Panc1 (cell line): Measurements from ENCODE around the gene PLCB1. TPM values are rescaled to one million over a fixed set of nuclear protein-coding genes. Genes with fewer than 3 reads are reported as not detected.

Experiments used
- ATAC-seq: fragments of 200-7000 bp; cut with Tn5 transposase; 2 replicates; pipeline ENCODE4 v1.9.1; 2020; ENCODE audit warnings: mild to moderate bottlenecking, moderate library complexity
- BruUV-seq: library from RNA; stranded (reverse); fragments of 400-500 nt; replicated peaks from 2 replicates; lab custom pipeline; 2021; lab: Mats Ljungman, UMichigan
- CTCF ChIA-PET: fragments of 300-600 bp; sonication (Branson Sonifier 250); formaldehyde crosslinking; loops from one replicate; lab custom pipeline; 2022; ENCODE audit warnings: antibody characterized with exemption; lab: Charles Lee
- POLR2A ChIA-PET: fragments of 300-600 bp; sonication (Branson Sonifier 250); formaldehyde crosslinking; loops from one replicate; lab custom pipeline; 2022; ENCODE audit warnings: antibody characterized with exemption; lab: Charles Lee
- DNase-seq: peaks from one replicate; pipeline ENCODE4 v3.0.0-alpha.2; 2010; ENCODE audit warnings: low read depth, low spot score
- H3K27ac ChIP-seq: 2 replicates; pipeline ENCODE4 v1.5.1; 2011; ENCODE audit warnings: mild to moderate bottlenecking, low read length, inconsistent platforms
- H3K27me3 ChIP-seq: fragments of 200-500 bp; sonication (Bioruptor generic); 2 replicates; pipeline ENCODE4 v1.6.0; 2014; ENCODE audit warnings: low read length, inconsistent platforms; ENCODE audit not compliant: control insufficient read depth, insufficient read depth
- H3K36me3 ChIP-seq: fragments of 200-500 bp; sonication (Bioruptor generic); 2 replicates; pipeline ENCODE4 v1.5.1; 2014; ENCODE audit warnings: inconsistent platforms, mild to moderate bottlenecking, low read length, moderate library complexity; ENCODE audit not compliant: control insufficient read depth, insufficient read depth
- H3K4me1 ChIP-seq: 2 replicates; pipeline ENCODE4 v1.5.1; 2011; ENCODE audit warnings: inconsistent platforms, mild to moderate bottlenecking, low read length, moderate library complexity; ENCODE audit not compliant: control insufficient read depth, insufficient read depth
- H3K4me3 ChIP-seq, 2 experiments: 2 replicates each; pipeline ENCODE4 v1.5.1; 2011 to 2012; ENCODE audit warnings: low read depth in 2 of 2, low read length in 2 of 2, mild to moderate bottlenecking in 2 of 2, inconsistent platforms in 1 of 2, moderate library complexity in 1 of 2
- H3K9me3 ChIP-seq: fragments of 200-500 bp; sonication (Bioruptor generic); 2 replicates; pipeline ENCODE4 v1.5.1; 2014; ENCODE audit warnings: low read depth, mild to moderate bottlenecking, inconsistent platforms, low read length, moderate library complexity; ENCODE audit not compliant: control insufficient read depth, insufficient read depth
- POLR2AphosphoS5 ChIP-seq: IDR thresholded peaks from 2 replicates; pipeline ENCODE4 v1.6.1; 2012; ENCODE audit warnings: mild to moderate bottlenecking, low read depth, low read length, moderate library complexity
- SIN3A ChIP-seq: IDR thresholded peaks from 2 replicates; pipeline ENCODE4 v1.6.1; 2012; ENCODE audit warnings: low read depth, mild to moderate bottlenecking, low read length, moderate library complexity, borderline replicate concordance; ENCODE audit not compliant: insufficient read depth
- TCF7L2 ChIP-seq: IDR thresholded peaks from 2 replicates; pipeline ENCODE4 v1.6.1; 2011; ENCODE audit warnings: mild to moderate bottlenecking, low read depth, low read length, inconsistent platforms
- in situ Hi-C: cut with HindIII; loops from 2 replicates; pipeline ENCODE4 v1.10.0; 2016; ENCODE audit warnings: low sequenced_read_pairs, low pct_unique_long_range_greater_than_20kb
- intact Hi-C: fragments of 100-400 bp; cut with micrococcal nuclease; formaldehyde crosslinking; loops from one replicate; pipeline ENCODE4 v1.10.0; 2022; ENCODE audit not compliant: unreplicated experiment
- total RNA-seq: library from RNA; stranded (reverse); gene quantifications from one replicate; pipeline ENCODE4 v1.2.1, GENCODE V29; 2021; ENCODE audit not compliant: unreplicated experiment
- TF ChIP-seq, protein P1 (sequence below): fragments of 450-650 bp; IDR thresholded peaks from 2 replicates; pipeline ENCODE4 v1.5.1; 2017; ENCODE audit warnings: mild to moderate bottlenecking
- TF ChIP-seq, protein P2 (sequence below), 2 experiments: IDR thresholded peaks; 2 replicates each; pipeline ENCODE4 v1.6.1; 2011 to 2012; ENCODE audit warnings: low read depth in 2 of 2, control low read depth in 1 of 2, low read length in 1 of 2, mild to moderate bottlenecking in 1 of 2, moderate library complexity in 1 of 2; ENCODE audit not compliant: insufficient read depth in 1 of 2

PLCB1 gene
- total RNA-seq, 1 experiment from 2014 or later: 0.59 TPM

DNA sequence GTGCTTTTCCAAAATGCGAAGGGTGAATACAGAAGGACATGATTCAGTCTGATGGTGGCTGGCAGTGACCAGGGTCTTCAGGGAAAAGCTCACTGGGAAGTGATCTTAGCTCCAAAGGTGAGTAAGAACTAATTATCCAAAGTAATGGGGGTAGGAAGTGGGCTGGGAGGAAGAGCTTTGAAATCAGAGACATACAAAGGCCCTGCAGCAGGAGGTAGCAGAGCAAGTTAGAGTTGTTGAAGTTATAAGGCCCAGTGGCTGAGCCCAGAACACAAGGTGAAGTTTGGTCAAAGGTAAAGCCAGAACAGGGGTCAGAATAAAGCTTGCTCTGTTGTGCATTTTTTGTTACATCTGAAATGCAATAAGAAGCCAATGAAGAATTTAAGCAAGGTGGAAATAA lies 81.2 kb downstream of the PLCB1 start:
- ChIA-PET CTCF (no interaction called here), POLR2A (no interaction called here)
- no peaks in the 10 kb centered on the region for H3K27me3 ChIP-seq
- no peak overlapping the region for H3K27ac ChIP-seq
- no peaks in the 10 kb centered on the region for H3K36me3 ChIP-seq
- no TSS peak for BruUV-seq
- intact Hi-C loops (no loop called here), in situ Hi-C loops (no loop called here)
- DNase-seq (no peak), ATAC-seq (no peak)
- H3K9me3 ChIP-seq: no peaks in the 10 kb centered on the region
- no peak for TF ChIP-seq SIN3A
- TF ChIP-seq, protein P1, sequence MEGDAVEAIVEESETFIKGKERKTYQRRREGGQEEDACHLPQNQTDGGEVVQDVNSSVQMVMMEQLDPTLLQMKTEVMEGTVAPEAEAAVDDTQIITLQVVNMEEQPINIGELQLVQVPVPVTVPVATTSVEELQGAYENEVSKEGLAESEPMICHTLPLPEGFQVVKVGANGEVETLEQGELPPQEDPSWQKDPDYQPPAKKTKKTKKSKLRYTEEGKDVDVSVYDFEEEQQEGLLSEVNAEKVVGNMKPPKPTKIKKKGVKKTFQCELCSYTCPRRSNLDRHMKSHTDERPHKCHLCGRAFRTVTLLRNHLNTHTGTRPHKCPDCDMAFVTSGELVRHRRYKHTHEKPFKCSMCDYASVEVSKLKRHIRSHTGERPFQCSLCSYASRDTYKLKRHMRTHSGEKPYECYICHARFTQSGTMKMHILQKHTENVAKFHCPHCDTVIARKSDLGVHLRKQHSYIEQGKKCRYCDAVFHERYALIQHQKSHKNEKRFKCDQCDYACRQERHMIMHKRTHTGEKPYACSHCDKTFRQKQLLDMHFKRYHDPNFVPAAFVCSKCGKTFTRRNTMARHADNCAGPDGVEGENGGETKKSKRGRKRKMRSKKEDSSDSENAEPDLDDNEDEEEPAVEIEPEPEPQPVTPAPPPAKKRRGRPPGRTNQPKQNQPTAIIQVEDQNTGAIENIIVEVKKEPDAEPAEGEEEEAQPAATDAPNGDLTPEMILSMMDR: no peak
- TF ChIP-seq, protein P2, sequence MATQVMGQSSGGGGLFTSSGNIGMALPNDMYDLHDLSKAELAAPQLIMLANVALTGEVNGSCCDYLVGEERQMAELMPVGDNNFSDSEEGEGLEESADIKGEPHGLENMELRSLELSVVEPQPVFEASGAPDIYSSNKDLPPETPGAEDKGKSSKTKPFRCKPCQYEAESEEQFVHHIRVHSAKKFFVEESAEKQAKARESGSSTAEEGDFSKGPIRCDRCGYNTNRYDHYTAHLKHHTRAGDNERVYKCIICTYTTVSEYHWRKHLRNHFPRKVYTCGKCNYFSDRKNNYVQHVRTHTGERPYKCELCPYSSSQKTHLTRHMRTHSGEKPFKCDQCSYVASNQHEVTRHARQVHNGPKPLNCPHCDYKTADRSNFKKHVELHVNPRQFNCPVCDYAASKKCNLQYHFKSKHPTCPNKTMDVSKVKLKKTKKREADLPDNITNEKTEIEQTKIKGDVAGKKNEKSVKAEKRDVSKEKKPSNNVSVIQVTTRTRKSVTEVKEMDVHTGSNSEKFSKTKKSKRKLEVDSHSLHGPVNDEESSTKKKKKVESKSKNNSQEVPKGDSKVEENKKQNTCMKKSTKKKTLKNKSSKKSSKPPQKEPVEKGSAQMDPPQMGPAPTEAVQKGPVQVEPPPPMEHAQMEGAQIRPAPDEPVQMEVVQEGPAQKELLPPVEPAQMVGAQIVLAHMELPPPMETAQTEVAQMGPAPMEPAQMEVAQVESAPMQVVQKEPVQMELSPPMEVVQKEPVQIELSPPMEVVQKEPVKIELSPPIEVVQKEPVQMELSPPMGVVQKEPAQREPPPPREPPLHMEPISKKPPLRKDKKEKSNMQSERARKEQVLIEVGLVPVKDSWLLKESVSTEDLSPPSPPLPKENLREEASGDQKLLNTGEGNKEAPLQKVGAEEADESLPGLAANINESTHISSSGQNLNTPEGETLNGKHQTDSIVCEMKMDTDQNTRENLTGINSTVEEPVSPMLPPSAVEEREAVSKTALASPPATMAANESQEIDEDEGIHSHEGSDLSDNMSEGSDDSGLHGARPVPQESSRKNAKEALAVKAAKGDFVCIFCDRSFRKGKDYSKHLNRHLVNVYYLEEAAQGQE (IDR thresholded peaks at IDR 0.05; ENCODE audit: insufficient read depth in 1 of 2, low read depth in 2 of 2, low read length in 1 of 2): no peak
- TF ChIP-seq TCF7L2: no peak
- no peak for TF ChIP-seq POLR2AphosphoS5
- no peak overlapping the region for H3K4me3 ChIP-seq
- no peaks in the 10 kb centered on the region for H3K4me1 ChIP-seq

DNA sequence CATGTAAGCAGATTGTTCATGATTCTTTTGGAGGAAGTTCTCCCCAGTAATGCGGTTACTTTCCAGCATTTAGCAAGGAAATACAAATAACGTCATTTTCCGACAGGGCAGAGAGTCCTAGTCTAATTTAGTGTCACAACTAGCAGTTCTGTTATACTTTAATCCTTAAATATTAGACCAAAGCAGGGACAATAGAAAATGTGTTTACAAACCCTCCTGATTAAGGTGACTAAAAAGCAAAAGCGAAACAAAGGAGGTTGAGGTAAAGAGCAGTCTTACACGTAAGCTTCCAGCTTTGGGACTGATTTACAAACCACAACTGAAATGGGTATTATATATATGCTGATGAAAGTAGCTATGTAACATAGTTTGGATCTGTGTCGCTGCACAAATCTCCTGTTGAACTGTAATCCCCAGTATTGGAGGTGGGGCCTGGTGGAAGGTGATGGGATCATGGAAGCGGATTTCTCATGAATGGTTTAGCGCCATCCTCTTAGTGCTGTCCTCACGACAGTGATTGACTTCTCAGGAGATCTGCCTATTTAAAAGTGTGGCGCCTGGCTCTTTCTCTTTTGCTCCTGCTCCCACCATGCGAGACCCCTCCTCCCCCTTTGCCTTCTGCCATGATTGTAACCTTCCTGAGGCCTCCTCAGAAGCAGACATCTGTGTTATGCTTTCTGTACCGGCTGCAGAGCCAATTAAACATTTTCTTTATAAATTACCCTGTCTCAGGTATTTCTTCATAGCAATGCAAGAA lies 81.9 kb downstream of the PLCB1 start:
- no peaks in the 10 kb centered on the region for H3K36me3 ChIP-seq
- intact Hi-C loops: no loop called here
- no peak for TF ChIP-seq POLR2AphosphoS5
- TF ChIP-seq SIN3A: no peak
- TF ChIP-seq, protein P1: no peak
- no peak for TF ChIP-seq TCF7L2
- TF ChIP-seq, protein P2 (IDR thresholded peaks at IDR 0.05; ENCODE audit: insufficient read depth in 1 of 2, low read depth in 2 of 2, low read length in 1 of 2): no peak
- no peak overlapping the region for H3K4me3 ChIP-seq
- BruUV-seq: no TSS peak
- no peaks in the 10 kb centered on the region for H3K9me3 ChIP-seq
- ChIA-PET CTCF (no interaction called here), POLR2A (no interaction called here)
- DNase-seq (no peak), ATAC-seq (no peak)
- H3K27ac ChIP-seq: no peak overlapping the region
- in situ Hi-C loops: no loop called here
- no peaks in the 10 kb centered on the region for H3K4me1 ChIP-seq
- H3K27me3 ChIP-seq: no peaks in the 10 kb centered on the region
